ENCODE data around the gene SFXN3. TPM values are rescaled to one million over a fixed set of nuclear protein-coding genes. Genes with fewer than 3 reads are reported as not detected.

SFXN3 gene
- total RNA-seq, 1 donor = 28.4 TPM

GRCh38 chr10:101063050-101063525 is 32.1 kb downstream of the SFXN3 start:
- peaks cover 68% of the 10 kb centered on the region for H3K4me1 ChIP-seq (ENCODE audit: insufficient read depth, low read length)
- peaks cover 57% of the 10 kb centered on the region for H3K27me3 ChIP-seq (ENCODE audit: insufficient read depth, low read length)
- no peak overlapping the region for H3K4me3 ChIP-seq (ENCODE audit: low read length)
- no peaks in the 10 kb centered on the region for H3K9me3 ChIP-seq (ENCODE audit: low read depth, low read length)

- Histone ChIP-seq H3K4me1 (ENCODE audit: insufficient read depth, low read length) (peaks cover 68% of the 10 kb centered on the region), H3K4me3 (ENCODE audit: low read length) (no peak overlapping the region), H3K27me3 (ENCODE audit: insufficient read depth, low read length) (peaks cover 57% of the 10 kb centered on the region), H3K9me3 (ENCODE audit: low read depth, low read length) (no peaks in the 10 kb centered on the region)
Observed at GRCh38 chr10:101063548-101064414, 32.7 kb downstream of the SFXN3 start.

- Histone ChIP-seq H3K4me1 (ENCODE audit: insufficient read depth, low read length) (peaks cover 64% of the 10 kb centered on the region), H3K4me3 (ENCODE audit: low read length) (no peak overlapping the region), H3K27me3 (ENCODE audit: insufficient read depth, low read length) (peaks cover 57% of the 10 kb centered on the region)
Observed at GRCh38 chr10:101064415-101065030, 33.5 kb downstream of the SFXN3 start.

GRCh38 chr10:101065481-101066145 is 34.6 kb downstream of the SFXN3 start:
- Histone ChIP-seq H3K9me3 (ENCODE audit: low read depth, low read length) (no peaks in the 10 kb centered on the region), H3K4me1 (ENCODE audit: insufficient read depth, low read length) (peaks cover 61% of the 10 kb centered on the region), H3K27me3 (ENCODE audit: insufficient read depth, low read length) (peaks cover 57% of the 10 kb centered on the region), H3K4me3 (ENCODE audit: low read length) (no peak overlapping the region)

More at GRCh38 chr10:101064415-101065030, 33.5 kb downstream of the SFXN3 start:
- no peaks in the 10 kb centered on the region for H3K9me3 ChIP-seq (ENCODE audit: low read depth, low read length)

- H3K27me3 ChIP-seq (ENCODE audit: insufficient read depth, low read length) = peaks cover 57% of the 10 kb centered on the region
- no peak overlapping the region for H3K4me3 ChIP-seq (ENCODE audit: low read length)
- peaks cover 65% of the 10 kb centered on the region for H3K4me1 ChIP-seq (ENCODE audit: insufficient read depth, low read length)
- no peaks in the 10 kb centered on the region for H3K9me3 ChIP-seq (ENCODE audit: low read depth, low read length)
Observed at GRCh38 chr10:101066146-101066895, 35.3 kb downstream of the SFXN3 start.

GRCh38 chr10:101066896-101067355 is 35.9 kb downstream of the SFXN3 start:
- Histone ChIP-seq H3K4me1 (ENCODE audit: insufficient read depth, low read length) (peaks cover 65% of the 10 kb centered on the region), H3K4me3 (ENCODE audit: low read length) (peak overlapping the region; percentile 42), H3K9me3 (ENCODE audit: low read depth, low read length) (no peaks in the 10 kb centered on the region), H3K27me3 (ENCODE audit: insufficient read depth, low read length) (peaks cover 53% of the 10 kb centered on the region)

- H3K9me3 ChIP-seq (ENCODE audit: low read depth, low read length) = no peaks in the 10 kb centered on the region
- H3K4me3 ChIP-seq (ENCODE audit: low read length) = peak overlapping the region; percentile 42
- peaks cover 48% of the 10 kb centered on the region for H3K27me3 ChIP-seq (ENCODE audit: insufficient read depth, low read length)
- peaks cover 65% of the 10 kb centered on the region for H3K4me1 ChIP-seq (ENCODE audit: insufficient read depth, low read length)
Observed at GRCh38 chr10:101067356-101068083, 36.5 kb downstream of the SFXN3 start.

DNA sequence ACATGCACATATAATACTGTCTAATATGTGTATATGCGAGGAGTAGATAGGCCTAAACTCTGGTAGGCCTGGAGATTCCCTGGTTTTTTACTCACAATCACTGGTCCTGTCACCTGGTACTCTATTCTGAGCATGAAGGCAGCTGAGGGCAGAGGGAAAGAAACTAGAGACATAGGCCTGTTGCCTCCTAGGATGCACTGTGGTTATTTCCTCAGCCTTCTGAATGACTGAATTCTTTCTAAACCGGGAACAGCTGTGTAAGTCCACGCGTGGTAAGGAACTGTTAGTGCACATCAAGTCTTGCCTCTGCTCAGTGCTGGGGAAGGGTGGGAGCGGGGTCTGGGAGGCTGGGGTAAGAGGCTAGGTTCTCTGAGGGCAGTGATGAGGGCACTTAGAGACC is 38.4 kb downstream of the SFXN3 start:
- peaks cover 57% of the 10 kb centered on the region for H3K4me1 ChIP-seq (ENCODE audit: insufficient read depth, low read length)
- H3K9me3 ChIP-seq (ENCODE audit: low read depth, low read length) = no peaks in the 10 kb centered on the region
- H3K27me3 ChIP-seq (ENCODE audit: insufficient read depth, low read length) = peaks cover 36% of the 10 kb centered on the region
- no peak overlapping the region for H3K4me3 ChIP-seq (ENCODE audit: low read length)

DNA sequence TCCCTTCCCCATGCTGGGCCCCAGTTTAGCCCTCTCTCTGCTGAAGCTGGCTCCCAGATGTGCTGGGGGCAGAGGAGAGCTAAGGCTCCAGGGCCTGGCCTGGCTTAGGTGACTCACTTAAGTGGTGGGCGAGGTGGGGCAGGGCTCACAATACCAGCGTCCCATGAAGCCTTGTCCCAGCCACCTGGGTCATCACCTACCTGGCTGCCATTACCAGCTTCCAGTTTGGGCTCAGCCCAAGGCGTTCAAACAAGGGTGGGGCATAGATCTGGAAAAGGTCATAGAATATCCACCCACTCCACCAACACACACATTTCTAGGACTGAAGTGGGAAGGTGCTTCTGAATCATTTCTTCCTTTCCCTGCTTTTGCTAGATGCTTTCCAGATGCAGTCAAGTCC is 39.1 kb downstream of the SFXN3 start:
- Histone ChIP-seq H3K4me1 (ENCODE audit: insufficient read depth, low read length) (peaks cover 57% of the 10 kb centered on the region), H3K4me3 (ENCODE audit: low read length) (no peak overlapping the region), H3K9me3 (ENCODE audit: low read depth, low read length) (no peaks in the 10 kb centered on the region), H3K27me3 (ENCODE audit: insufficient read depth, low read length) (peaks cover 35% of the 10 kb centered on the region)

GRCh38 chr10:101071267-101071884 is 40.3 kb downstream of the SFXN3 start:
- Histone ChIP-seq H3K4me3 (ENCODE audit: low read length) (no peak overlapping the region), H3K9me3 (ENCODE audit: low read depth, low read length) (no peaks in the 10 kb centered on the region), H3K4me1 (ENCODE audit: insufficient read depth, low read length) (peaks cover 47% of the 10 kb centered on the region), H3K27me3 (ENCODE audit: insufficient read depth, low read length) (peaks cover 35% of the 10 kb centered on the region)

GRCh38 chr10:101071885-101072433 is 40.9 kb downstream of the SFXN3 start:
- Histone ChIP-seq H3K4me1 (ENCODE audit: insufficient read depth, low read length) (peaks cover 41% of the 10 kb centered on the region), H3K9me3 (ENCODE audit: low read depth, low read length) (no peaks in the 10 kb centered on the region), H3K4me3 (ENCODE audit: low read length) (no peak overlapping the region), H3K27me3 (ENCODE audit: insufficient read depth, low read length) (peaks cover 37% of the 10 kb centered on the region)

DNA sequence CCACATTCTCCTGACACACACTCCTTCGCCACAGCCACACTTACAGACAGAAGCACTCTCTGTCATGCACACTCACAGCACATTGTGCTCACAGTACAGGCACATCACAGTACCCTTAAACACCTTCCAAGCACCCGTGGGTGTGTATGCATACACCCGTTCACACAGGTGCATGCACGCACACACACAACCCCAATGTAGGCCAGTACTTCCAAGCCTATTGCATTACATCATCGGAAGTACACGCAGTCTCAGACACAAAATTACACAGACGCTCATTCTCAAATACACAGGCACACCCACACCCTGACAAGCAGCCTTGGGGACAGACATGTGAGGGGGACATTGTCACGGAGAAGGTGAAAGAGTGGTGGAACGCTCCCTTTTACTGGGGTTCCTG is 41.9 kb downstream of the SFXN3 start:
- H3K9me3 ChIP-seq (ENCODE audit: low read depth, low read length) = no peaks in the 10 kb centered on the region

GRCh38 chr10:101073631-101074030 is 42.6 kb downstream of the SFXN3 start:
- Histone ChIP-seq H3K4me1 (ENCODE audit: insufficient read depth, low read length) (peaks cover 34% of the 10 kb centered on the region), H3K4me3 (ENCODE audit: low read length) (no peak overlapping the region), H3K9me3 (ENCODE audit: low read depth, low read length) (no peaks in the 10 kb centered on the region), H3K27me3 (ENCODE audit: insufficient read depth, low read length) (peaks cover 38% of the 10 kb centered on the region)

More for the DNA sequence above, 41.9 kb downstream of the SFXN3 start:
- H3K4me3 ChIP-seq (ENCODE audit: low read length) = no peak overlapping the region
- H3K27me3 ChIP-seq (ENCODE audit: insufficient read depth, low read length) = peaks cover 35% of the 10 kb centered on the region
- H3K4me1 ChIP-seq (ENCODE audit: insufficient read depth, low read length) = peaks cover 34% of the 10 kb centered on the region

Data from mononuclear cell (primary cell).